ENCODE data around the gene ZCWPW1.

ZCWPW1 gene

DNA sequence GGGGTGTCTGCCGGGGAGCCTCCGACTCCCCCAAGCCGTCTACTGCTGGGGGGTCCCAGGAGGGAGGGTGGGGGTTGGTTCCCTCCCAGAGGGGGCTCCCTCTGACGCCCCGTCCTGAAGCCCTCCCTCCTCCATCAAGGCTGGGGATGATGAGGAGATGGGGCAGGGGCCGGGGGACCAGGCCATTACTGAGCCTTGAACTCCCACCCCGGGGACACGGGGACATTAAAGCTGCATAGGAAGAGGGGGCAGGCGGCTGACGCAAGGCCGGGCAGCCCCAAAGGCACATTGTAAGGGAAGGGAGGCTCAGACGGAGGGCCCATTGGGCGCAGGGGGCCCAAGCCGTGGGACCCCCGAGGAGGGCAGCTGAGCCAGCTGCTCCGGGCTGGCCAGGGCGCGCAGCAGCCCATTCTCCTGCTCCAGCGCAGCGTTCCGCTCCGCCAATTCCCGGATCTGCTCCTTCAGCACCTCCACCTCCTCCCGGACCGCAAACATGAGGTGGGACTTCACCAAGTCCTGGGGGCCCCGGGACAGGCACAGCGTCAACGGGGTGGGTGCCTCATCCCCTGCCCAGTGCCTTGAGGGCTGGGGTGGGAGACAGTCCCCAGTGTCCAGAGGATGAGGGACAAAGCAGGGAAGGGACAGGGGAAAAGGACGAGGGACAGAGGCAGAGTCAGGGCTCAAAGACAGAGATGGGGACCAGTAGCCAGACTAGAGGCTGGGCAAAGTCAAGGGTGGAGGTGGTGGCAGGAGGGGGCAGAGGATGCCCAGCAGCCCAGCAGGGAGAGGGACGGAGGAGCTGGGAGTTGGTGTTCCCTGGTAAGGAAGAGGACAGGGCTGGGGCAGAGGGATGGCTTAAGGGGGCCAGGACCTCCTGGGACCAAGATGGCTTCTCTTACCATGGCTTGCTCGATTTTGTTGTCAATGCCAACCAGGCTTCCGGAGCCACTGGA lies 38.4 kb upstream of the ZCWPW1 start:
- Histone ChIP-seq H3K4me1 (ENCODE audit: low read length) (no peaks in the 10 kb centered on the region), H3K9ac (ENCODE audit: low read length) (no peak overlapping the region), H3K4me3 (ENCODE audit: low read length) (no peak overlapping the region), H3K9me3 (ENCODE audit: insufficient read depth, low read length) (no peaks in the 10 kb centered on the region), H3K4me2 (ENCODE audit: low read length) (no peak overlapping the region), H3K27ac (ENCODE audit: low read length) (no peak overlapping the region), H4K20me1 (ENCODE audit: insufficient read depth, low read length) (peaks cover 7% of the 10 kb centered on the region), H3K27me3 (ENCODE audit: low read depth, low read length) (no peaks in the 10 kb centered on the region), H2AFZ (ENCODE audit: low read depth, low read length) (no peak overlapping the region), H3K36me3 (replicated peaks; ENCODE audit: low read depth, low read length) (peaks cover 10% of the 10 kb centered on the region), H3K79me2 (ENCODE audit: low read length) (no peaks in the 10 kb centered on the region)
- TF ChIP-seq EZH2phosphoT487 (IDR thresholded peaks at IDR 0.05; ENCODE audit: low read depth) (no peak), CTCF (IDR thresholded peaks at IDR 0.05; ENCODE audit: low read depth, low read length) (no peak)

GRCh38 chr7:100465702-100466311 lies 37.3 kb upstream of the ZCWPW1 start:
- no peaks in the 10 kb centered on the region for H3K79me2 ChIP-seq (ENCODE audit: low read length)
- H3K36me3 ChIP-seq (replicated peaks; ENCODE audit: low read depth, low read length), result peaks cover 6% of the 10 kb centered on the region
- H3K4me2 ChIP-seq (ENCODE audit: low read length), result no peak overlapping the region
- no peak overlapping the region for H2AFZ ChIP-seq (ENCODE audit: low read depth, low read length)
- H4K20me1 ChIP-seq (ENCODE audit: insufficient read depth, low read length), result peaks cover 6% of the 10 kb centered on the region
- H3K4me3 ChIP-seq (ENCODE audit: low read length), result no peak overlapping the region
- H3K4me1 ChIP-seq (ENCODE audit: low read length), result no peaks in the 10 kb centered on the region
- peak; percentile 32; the same call in 1 of the 2 replicates for TF ChIP-seq CTCF (IDR thresholded peaks at IDR 0.05; ENCODE audit: low read depth, low read length)
- TF ChIP-seq EZH2phosphoT487 (IDR thresholded peaks at IDR 0.05; ENCODE audit: low read depth), result no peak
- H3K9me3 ChIP-seq (ENCODE audit: insufficient read depth, low read length), result no peaks in the 10 kb centered on the region
- H3K27me3 ChIP-seq (ENCODE audit: low read depth, low read length), result no peaks in the 10 kb centered on the region
- no peak overlapping the region for H3K9ac ChIP-seq (ENCODE audit: low read length)
- no peak overlapping the region for H3K27ac ChIP-seq (ENCODE audit: low read length)

GRCh38 chr7:100465299-100465698 lies 36.8 kb upstream of the ZCWPW1 start:
- Histone ChIP-seq H2AFZ (ENCODE audit: low read depth, low read length) (no peak overlapping the region), H3K36me3 (replicated peaks; ENCODE audit: low read depth, low read length) (peaks cover 2% of the 10 kb centered on the region), H3K9me3 (ENCODE audit: insufficient read depth, low read length) (no peaks in the 10 kb centered on the region), H3K4me3 (ENCODE audit: low read length) (no peak overlapping the region), H3K4me1 (ENCODE audit: low read length) (no peaks in the 10 kb centered on the region), H4K20me1 (ENCODE audit: insufficient read depth, low read length) (peaks cover 6% of the 10 kb centered on the region), H3K9ac (ENCODE audit: low read length) (no peak overlapping the region), H3K27me3 (ENCODE audit: low read depth, low read length) (no peaks in the 10 kb centered on the region), H3K79me2 (ENCODE audit: low read length) (no peaks in the 10 kb centered on the region), H3K4me2 (ENCODE audit: low read length) (no peak overlapping the region), H3K27ac (ENCODE audit: low read length) (no peak overlapping the region)
- no peak for TF ChIP-seq CTCF (IDR thresholded peaks at IDR 0.05; ENCODE audit: low read depth, low read length)
- no peak for TF ChIP-seq EZH2phosphoT487 (IDR thresholded peaks at IDR 0.05; ENCODE audit: low read depth)

- Histone ChIP-seq H3K79me2 (ENCODE audit: low read length) (no peaks in the 10 kb centered on the region), H3K36me3 (replicated peaks; ENCODE audit: low read depth, low read length) (no peaks in the 10 kb centered on the region), H4K20me1 (ENCODE audit: insufficient read depth, low read length) (0 out of 2 replicates have a peak, but pooled peaks cover 3% of the 10 kb centered on the region), H3K9ac (ENCODE audit: low read length) (no peak overlapping the region), H2AFZ (ENCODE audit: low read depth, low read length) (no peak overlapping the region), H3K27me3 (ENCODE audit: low read depth, low read length) (no peaks in the 10 kb centered on the region), H3K4me3 (ENCODE audit: low read length) (no peak overlapping the region), H3K9me3 (ENCODE audit: insufficient read depth, low read length) (no peaks in the 10 kb centered on the region), H3K4me2 (ENCODE audit: low read length) (no peak overlapping the region), H3K4me1 (ENCODE audit: low read length) (no peaks in the 10 kb centered on the region), H3K27ac (ENCODE audit: low read length) (no peak overlapping the region)
- TF ChIP-seq EZH2phosphoT487 (IDR thresholded peaks at IDR 0.05; ENCODE audit: low read depth) (no peak), CTCF (IDR thresholded peaks at IDR 0.05; ENCODE audit: low read depth, low read length) (no peak)
Observed at GRCh38 chr7:100464791-100465190, 36.3 kb upstream of the ZCWPW1 start.
